GM23338 (cell line): ENCODE data around the gene ANKRD31.
"Not testable (repeated sequence)": the region's sequence is repeated elsewhere in the genome, so short reads cannot be mapped to it uniquely, and the experiment has no call there.

Source experiments
- CREB1 ChIP-seq: fragments of 250-450 bp; sonication (Bioruptor Pico); IDR thresholded peaks from 2 replicates; pipeline ENCODE4 v1.5.0; 2020; ENCODE audit warnings: low read depth, mild to moderate bottlenecking, moderate library complexity
- CTCF ChIP-seq, 2 experiments: fragments of 200-600 bp in 1 of 2; sonication (generic) in 1 of 2; conservative IDR thresholded peaks; 2 replicates each; pipeline versions ENCODE4 v1.5.1 to v1.6.1; 2016 to 2017; ENCODE audit warnings: antibody characterized with exemption in 2 of 2, low read depth in 2 of 2, mild to moderate bottlenecking in 2 of 2, moderate library complexity in 1 of 2
- EZH2 ChIP-seq: fragments of 200-600 bp; sonication (generic); IDR thresholded peaks from one replicate; pipeline ENCODE4 v1.8.0; 2017; ENCODE audit warnings: antibody characterized with exemption, mild to moderate bottlenecking, low read depth; ENCODE audit not compliant: unreplicated experiment
- EZH2phosphoT487 ChIP-seq: fragments of 200-600 bp; sonication (generic); IDR thresholded peaks from one replicate; pipeline ENCODE4 v1.8.1; 2018; ENCODE audit warnings: antibody characterized with exemption; ENCODE audit not compliant: unreplicated experiment
- JUNB ChIP-seq: IDR thresholded peaks from one replicate; pipeline ENCODE4 v1.6.1; 2016; ENCODE audit warnings: antibody characterized with exemption; ENCODE audit not compliant: unreplicated experiment
- NANOG ChIP-seq: IDR thresholded peaks from 2 replicates; pipeline ENCODE4 v1.6.1; 2016; ENCODE audit warnings: antibody characterized with exemption, borderline replicate concordance
- POLR2AphosphoS5 ChIP-seq: IDR thresholded peaks from 2 replicates; pipeline ENCODE4 v1.6.1; 2016; ENCODE audit warnings: antibody characterized with exemption, low read depth
- REST ChIP-seq: IDR thresholded peaks from one replicate; pipeline ENCODE4 v1.6.1; 2018; ENCODE audit warnings: antibody characterized with exemption; ENCODE audit not compliant: unreplicated experiment
- STAT1 ChIP-seq: IDR thresholded peaks from one replicate; pipeline ENCODE4 v1.6.1; 2016; ENCODE audit warnings: antibody characterized with exemption; ENCODE audit not compliant: unreplicated experiment
- ZNF114 ChIP-seq: fragments of 250-450 bp; sonication (Bioruptor Pico); IDR thresholded peaks from 2 replicates; pipeline ENCODE4 v1.5.0; 2020; ENCODE audit warnings: mild to moderate bottlenecking, moderate library complexity
- ZNF331 ChIP-seq: fragments of 250-450 bp; sonication (Bioruptor Pico); IDR thresholded peaks from 2 replicates; pipeline ENCODE4 v1.5.0; 2020; ENCODE audit warnings: low read depth, mild to moderate bottlenecking, moderate library complexity

GRCh38 chr5:75114311-75114710 lies 122.4 kb downstream of the ANKRD31 start:
- not testable (repeated sequence) for TF ChIP-seq CTCF (conservative IDR thresholded peaks at IDR 0.05; ENCODE audit: low read depth in 2 of 2); CREB1 (CRISPR knock-in tag); POLR2AphosphoS5; EZH2phosphoT487; EZH2; JUNB; REST; ZNF114 (CRISPR knock-in tag); NANOG; ZNF331 (CRISPR knock-in tag); STAT1
